ENCODE results near the gene SOX1. TPM values are rescaled to one million over a fixed set of nuclear protein-coding genes. Genes with fewer than 3 reads are reported as not detected.

SOX1 gene
- polyA plus RNA-seq, 1 of the 3 experiments (the other 2 are of a cell fraction), result not detected

DNA sequence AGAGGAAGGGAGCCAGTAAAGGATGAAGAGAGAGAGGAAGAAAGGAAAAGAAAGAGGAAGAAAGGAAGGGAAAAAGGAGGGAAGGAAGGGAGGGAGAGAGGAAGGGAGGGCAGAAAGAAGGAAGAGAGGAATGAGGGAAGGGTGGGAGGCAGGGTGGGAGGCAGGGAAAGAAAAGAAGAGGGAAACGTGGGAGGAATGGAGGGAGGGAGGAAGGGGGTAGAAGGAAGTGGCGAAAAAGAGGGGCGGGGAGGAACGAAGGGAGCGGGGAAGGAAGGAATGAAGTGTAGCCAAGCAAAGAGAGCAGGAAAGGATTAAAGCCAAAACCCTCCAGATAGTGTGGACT lies 53.1 kb downstream of the SOX1 start:
- no peak overlapping the region for H3K9ac ChIP-seq
- ChIA-PET POLR2A (interaction anchor here (0.5 kb wide), 1 partner anchor 29 kb away, joined by 4 read pairs; no protein-coding TSS in a partner anchor), CTCF (no interaction called here)
- no peaks in the 10 kb centered on the region for H3K4me1 ChIP-seq (ENCODE audit: control insufficient read depth in 1 of 2, insufficient read depth in 2 of 2, low read depth in 1 of 2, low read length in 1 of 2)
- no peak overlapping the region for H3K27ac ChIP-seq (ENCODE audit: low read depth in 2 of 2, low read length in 1 of 2)
- H3K4me2 ChIP-seq, result no peak overlapping the region
- no peaks in the 10 kb centered on the region for H4K20me1 ChIP-seq (ENCODE audit: insufficient read depth)
- H3K27me3 ChIP-seq (ENCODE audit: insufficient read depth), result peaks cover 53% of the 10 kb centered on the region
- H3K9me3 ChIP-seq, result no peaks in the 10 kb centered on the region
- no peak for DNase-seq
- no peaks in the 10 kb centered on the region for H3F3A ChIP-seq (replicated peaks; ENCODE audit: insufficient read depth)
- H3K79me2 ChIP-seq (ENCODE audit: insufficient read depth), result no peaks in the 10 kb centered on the region
- under 1% methylated on average over 5 of the region's 5 CpGs for WGBS (ENCODE audit: low lambda C conversion rate)
- H3K4me3 ChIP-seq (ENCODE audit: low read depth in 2 of 2, low read length in 1 of 2), result no peak overlapping the region
- TF ChIP-seq NRF1 (IDR thresholded peaks at IDR 0.05; ENCODE audit: low read depth, low read length) (no peak), FOSL2 (IDR thresholded peaks at IDR 0.05; ENCODE audit: borderline replicate concordance, low read depth) (no peak)
- TF ChIP-seq, protein P1, sequence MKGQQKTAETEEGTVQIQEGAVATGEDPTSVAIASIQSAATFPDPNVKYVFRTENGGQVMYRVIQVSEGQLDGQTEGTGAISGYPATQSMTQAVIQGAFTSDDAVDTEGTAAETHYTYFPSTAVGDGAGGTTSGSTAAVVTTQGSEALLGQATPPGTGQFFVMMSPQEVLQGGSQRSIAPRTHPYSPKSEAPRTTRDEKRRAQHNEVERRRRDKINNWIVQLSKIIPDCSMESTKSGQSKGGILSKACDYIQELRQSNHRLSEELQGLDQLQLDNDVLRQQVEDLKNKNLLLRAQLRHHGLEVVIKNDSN (IDR thresholded peaks at IDR 0.05; ENCODE audit: borderline replicate concordance, low read depth), result no peak
- H3K9me2 ChIP-seq, result no peaks in the 10 kb centered on the region
- no peaks in the 10 kb centered on the region for H3K36me3 ChIP-seq (replicated peaks in 1 of 2; ENCODE audit: control insufficient read depth in 1 of 2, insufficient read depth in 2 of 2, low read length in 1 of 2)
- no peak overlapping the region for H2AFZ ChIP-seq (ENCODE audit: low read depth)

Small RNA genes within 50 kb of the gene (small RNA-seq; reads per million reads assigned to genes)
- gene RF00287, result 0 to 1.6 (median 0.29) reads per million in 7 experiments
